ENCODE data around the gene PTCD1. TPM values are rescaled to one million over a fixed set of nuclear protein-coding genes. Genes with fewer than 3 reads are reported as not detected.
A peak's percentile ranks its signal among the peaks of the same experiment; 100 is the strongest.
"Not testable (repeated sequence)": the region's sequence is repeated elsewhere in the genome, so short reads cannot be mapped to it uniquely, and the experiment has no call there.

PTCD1 gene
- total and polyA plus RNA-seq, 7 donors = 2.7 to 9.2 (median 5.0) TPM

GRCh38 chr7:99383203-99383602, 55.4 kb downstream of the PTCD1 start:
- no peaks in the 10 kb centered on the region for H3K27me3 ChIP-seq (ENCODE audit: insufficient read depth in 3 of 3, low read length in 2 of 3)
- TF ChIP-seq, protein P1, sequence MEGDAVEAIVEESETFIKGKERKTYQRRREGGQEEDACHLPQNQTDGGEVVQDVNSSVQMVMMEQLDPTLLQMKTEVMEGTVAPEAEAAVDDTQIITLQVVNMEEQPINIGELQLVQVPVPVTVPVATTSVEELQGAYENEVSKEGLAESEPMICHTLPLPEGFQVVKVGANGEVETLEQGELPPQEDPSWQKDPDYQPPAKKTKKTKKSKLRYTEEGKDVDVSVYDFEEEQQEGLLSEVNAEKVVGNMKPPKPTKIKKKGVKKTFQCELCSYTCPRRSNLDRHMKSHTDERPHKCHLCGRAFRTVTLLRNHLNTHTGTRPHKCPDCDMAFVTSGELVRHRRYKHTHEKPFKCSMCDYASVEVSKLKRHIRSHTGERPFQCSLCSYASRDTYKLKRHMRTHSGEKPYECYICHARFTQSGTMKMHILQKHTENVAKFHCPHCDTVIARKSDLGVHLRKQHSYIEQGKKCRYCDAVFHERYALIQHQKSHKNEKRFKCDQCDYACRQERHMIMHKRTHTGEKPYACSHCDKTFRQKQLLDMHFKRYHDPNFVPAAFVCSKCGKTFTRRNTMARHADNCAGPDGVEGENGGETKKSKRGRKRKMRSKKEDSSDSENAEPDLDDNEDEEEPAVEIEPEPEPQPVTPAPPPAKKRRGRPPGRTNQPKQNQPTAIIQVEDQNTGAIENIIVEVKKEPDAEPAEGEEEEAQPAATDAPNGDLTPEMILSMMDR (IDR thresholded peaks at IDR 0.05) = no peak
- H3K4me1 ChIP-seq = no peaks in the 10 kb centered on the region
- peaks cover 0 to 18% of the 10 kb centered on the region in 2 donors for H3K36me3 ChIP-seq (ENCODE audit: insufficient read depth in 1 of 2, low read depth in 1 of 2)
- DNase-seq (no peak), ATAC-seq (no peak)
- 89 to 90% (median 90%) methylated on average over 10 of the region's 10 CpGs for WGBS, 3 donors
- no peak overlapping the region for H3K27ac ChIP-seq
- H3K4me3 ChIP-seq = no peak overlapping the region
- intact Hi-C loops (cut with DNase I) = no loop called here
- no peaks in the 10 kb centered on the region for H3K9me3 ChIP-seq

DNA sequence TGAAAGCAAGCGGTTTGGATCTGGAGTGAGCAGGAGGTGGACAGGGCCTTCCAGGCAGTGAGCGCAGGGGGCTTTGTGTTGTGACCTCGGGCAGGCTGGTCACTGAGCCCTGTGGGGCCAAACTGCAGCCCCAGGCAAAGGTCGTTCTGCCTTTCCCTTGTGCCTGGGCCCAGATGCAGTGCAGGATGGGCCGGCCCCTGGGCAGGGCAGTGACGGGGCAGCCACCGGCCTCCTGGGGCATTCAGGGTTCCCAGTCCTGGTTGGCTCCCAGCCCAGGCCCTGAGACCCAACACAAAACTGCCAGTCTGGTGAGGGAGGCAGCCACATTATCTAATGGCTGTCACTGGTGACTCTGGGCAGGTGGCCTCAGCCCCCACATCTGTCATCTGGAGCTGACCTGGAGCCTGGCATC, 56.9 kb downstream of the PTCD1 start:
- peaks cover 0 to 13% of the 10 kb centered on the region in 2 donors for H3K36me3 ChIP-seq (ENCODE audit: insufficient read depth in 1 of 2, low read depth in 1 of 2)

DNA sequence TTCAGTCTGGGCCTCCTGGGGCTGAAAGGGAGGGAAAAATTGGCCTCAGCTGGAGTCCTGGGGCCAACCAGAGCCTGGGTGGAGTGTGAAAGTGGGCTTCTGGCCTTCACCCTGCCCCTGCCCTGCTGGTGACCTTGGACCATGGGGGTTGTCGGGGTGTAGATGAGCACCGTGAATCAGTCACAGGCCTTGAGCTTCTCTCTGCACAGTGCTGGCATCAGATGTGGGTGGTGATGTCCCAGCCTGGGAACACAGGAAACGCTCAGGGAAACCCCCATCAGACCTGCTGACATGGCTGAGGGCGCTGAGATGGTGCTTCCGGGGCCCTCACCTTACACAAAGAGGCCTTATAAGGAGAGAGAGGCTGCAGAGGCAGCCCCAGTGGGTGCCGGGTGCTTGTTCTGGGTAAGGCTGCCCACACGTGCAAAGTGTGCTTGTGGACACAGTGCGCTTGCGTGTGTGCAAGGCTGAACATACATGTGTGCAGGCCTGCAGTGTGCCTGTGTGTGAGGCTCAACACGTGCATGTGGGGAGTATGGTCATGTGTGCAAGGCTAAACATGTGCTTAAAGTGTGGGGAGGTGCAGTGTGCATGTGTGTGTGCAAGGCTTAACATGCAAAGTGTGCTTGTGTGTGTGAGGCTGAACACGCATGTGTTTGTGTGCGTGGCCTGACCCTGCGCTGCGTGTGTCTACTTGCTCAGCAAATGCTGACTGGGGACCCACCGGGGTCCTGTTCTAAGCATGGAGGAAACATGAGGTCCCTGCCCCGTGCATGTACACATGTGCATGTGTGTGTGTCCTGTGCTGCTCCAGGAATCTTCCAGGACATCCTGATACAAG, 57.6 kb downstream of the PTCD1 start:
- Histone ChIP-seq H3K4me3 (no peak overlapping the region), H3K36me3 (ENCODE audit: insufficient read depth in 1 of 2, low read depth in 1 of 2) (peaks cover 0 to 8% of the 10 kb centered on the region in 2 donors), H3K9me3 (no peaks in the 10 kb centered on the region), H3K27me3 (ENCODE audit: insufficient read depth in 3 of 3, low read length in 2 of 3) (no peaks in the 10 kb centered on the region), H3K4me1 (peaks cover under 1% of the 10 kb centered on the region), H3K27ac (no peak overlapping the region)
- 70 to 77% (median 76%) methylated on average over 16 of the region's 16 CpGs for WGBS, 3 donors
- DNase-seq = no peak
- TF ChIP-seq, protein P1 (IDR thresholded peaks at IDR 0.05) = no peak
- intact Hi-C loops (cut with DNase I) = no loop called here
- ATAC-seq = peak in 3 of 4 donors; percentile 12 to 19 (median 17)

More for the DNA sequence above, 56.9 kb downstream of the PTCD1 start:
- H3K27ac ChIP-seq = no peak overlapping the region
- ATAC-seq = no peak
- intact Hi-C loops (cut with DNase I) = no loop called here
- TF ChIP-seq, protein P1 (IDR thresholded peaks at IDR 0.05) = no peak
- H3K4me1 ChIP-seq = no peaks in the 10 kb centered on the region
- H3K4me3 ChIP-seq = no peak overlapping the region
- 65 to 73% (median 67%) methylated on average over 7 of the region's 7 CpGs for WGBS, 3 donors
- H3K27me3 ChIP-seq (ENCODE audit: insufficient read depth in 3 of 3, low read length in 2 of 3) = no peaks in the 10 kb centered on the region
- no peaks in the 10 kb centered on the region for H3K9me3 ChIP-seq
- no peak for DNase-seq

GRCh38 chr7:99380032-99380822, 58.4 kb downstream of the PTCD1 start:
- H3K9me3 ChIP-seq = no peaks in the 10 kb centered on the region
- H3K4me1 ChIP-seq = peaks cover 3% of the 10 kb centered on the region
- peak overlapping the region; percentile 36 for H3K4me3 ChIP-seq
- 57 to 65% (median 57%) methylated on average over 12 of the region's 12 CpGs for WGBS, 3 donors
- peaks cover 0 to 8% of the 10 kb centered on the region in 2 donors for H3K36me3 ChIP-seq (ENCODE audit: insufficient read depth in 1 of 2, low read depth in 1 of 2)
- H3K27me3 ChIP-seq (ENCODE audit: insufficient read depth in 3 of 3, low read length in 2 of 3) = no peaks in the 10 kb centered on the region
- intact Hi-C loops (cut with DNase I) = no loop called here
- DNase-seq (no peak), ATAC-seq (peak in 2 of 4 donors; percentile 21 to 39)
- TF ChIP-seq, protein P1 (IDR thresholded peaks at IDR 0.05) = no peak
- H3K27ac ChIP-seq = peak overlapping the region; percentile 72

DNA sequence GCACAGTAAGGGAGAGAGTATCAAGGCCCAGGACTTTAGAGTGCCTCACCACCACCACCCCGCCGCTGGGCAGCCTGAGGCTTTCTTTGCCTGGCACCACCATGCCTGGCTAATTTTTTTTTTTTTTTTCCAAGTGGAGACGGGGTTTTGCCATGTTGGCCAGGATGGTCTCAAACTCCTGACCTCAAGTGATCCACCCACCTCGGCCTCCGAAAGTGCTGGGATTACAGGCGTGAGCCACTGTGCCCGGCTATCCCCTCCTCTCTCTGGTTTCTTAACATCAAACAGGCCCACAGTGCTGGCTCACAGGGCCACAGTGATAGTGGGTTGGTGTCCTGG, 58.9 kb downstream of the PTCD1 start:
- H3K4me3 ChIP-seq = peak overlapping the region; percentile 36
- intact Hi-C loops (cut with DNase I); H3K4me1 ChIP-seq; H3K27me3 ChIP-seq (ENCODE audit: insufficient read depth in 3 of 3, low read length in 2 of 3); DNase-seq; H3K36me3 ChIP-seq (ENCODE audit: insufficient read depth in 1 of 2, low read depth in 1 of 2); H3K9me3 ChIP-seq; ATAC-seq: not testable (repeated sequence)
- H3K27ac ChIP-seq = peak overlapping the region; percentile 72
- 45 to 51% (median 48%) methylated on average over 7 of the region's 7 CpGs for WGBS, 3 donors
